ENCODE measurements around the gene CACNA1I.

Gene CACNA1I

GRCh38 chr22:39705386-39705785, 134.8 kb downstream of the CACNA1I start:
- no peak for DNase-seq

- DNase-seq, result no peak
Observed at GRCh38 chr22:39706376-39707140, 136.0 kb downstream of the CACNA1I start.

GRCh38 chr22:39707351-39707750, 136.8 kb downstream of the CACNA1I start:
- no peak for DNase-seq

GRCh38 chr22:39707816-39708215, 137.3 kb downstream of the CACNA1I start:
- no peak for DNase-seq

GRCh38 chr22:39710380-39711150, 140.0 kb downstream of the CACNA1I start:
- DNase-seq, result no peak

- DNase-seq, result no peak
Observed at GRCh38 chr22:39712081-39712480, 141.5 kb downstream of the CACNA1I start.

- no peak for DNase-seq
Observed at GRCh38 chr22:39712751-39713525, 142.4 kb downstream of the CACNA1I start.

GRCh38 chr22:39713799-39714290, 143.3 kb downstream of the CACNA1I start:
- DNase-seq, result no peak

- no peak for DNase-seq
Observed at GRCh38 chr22:39714321-39714720, 143.8 kb downstream of the CACNA1I start.

- DNase-seq, result no peak
Observed at GRCh38 chr22:39715778-39716495, 145.4 kb downstream of the CACNA1I start.

- no peak for DNase-seq
Observed at GRCh38 chr22:39716534-39716933, 146.0 kb downstream of the CACNA1I start.

GRCh38 chr22:39717099-39717498, 146.5 kb downstream of the CACNA1I start:
- DNase-seq, result no peak

- no peak for DNase-seq
Observed at GRCh38 chr22:39718206-39718605, 147.7 kb downstream of the CACNA1I start.

GRCh38 chr22:39718921-39719475, 148.4 kb downstream of the CACNA1I start:
- DNase-seq, result no peak

GRCh38 chr22:39719559-39720450, 149.3 kb downstream of the CACNA1I start:
- DNase-seq, result no peak

- no peak for DNase-seq
Observed at GRCh38 chr22:39721206-39722031, 150.9 kb downstream of the CACNA1I start.

- no peak for DNase-seq
Observed at GRCh38 chr22:39722032-39722325, 151.4 kb downstream of the CACNA1I start.

- DNase-seq, result no peak
Observed at GRCh38 chr22:39722501-39722900, 151.9 kb downstream of the CACNA1I start.

- no peak for DNase-seq
Observed at GRCh38 chr22:39723463-39723862, 152.9 kb downstream of the CACNA1I start.

GRCh38 chr22:39723899-39724351, 153.4 kb downstream of the CACNA1I start:
- DNase-seq, result no peak
